ENCODE results near the gene SGMS1. TPM values are rescaled to one million over a fixed set of nuclear protein-coding genes. Genes with fewer than 3 reads are reported as not detected.

The SGMS1 gene
- polyA plus RNA-seq, 1 donor (not counting 4 experiments of a cell fraction or from before 2014, with no cell fraction given), result 18.3 TPM

- no peak overlapping the region for H3K4me3 ChIP-seq (ENCODE audit: control insufficient read depth in 2 of 3, extremely low read depth in 1 of 3, insufficient read depth in 2 of 3, low read depth in 1 of 3, low read length in 3 of 3)
- no peaks in the 10 kb centered on the region for H3K4me1 ChIP-seq (ENCODE audit: control insufficient read depth, extremely low read depth, insufficient read depth, low read length)
- dilution Hi-C loops (cut with MboI; ENCODE audit: extremely low pct_ligation_motif_present, low sequenced_read_pairs), result no loop called here
- no peak for FAIRE-seq
- H3K9me1 ChIP-seq (ENCODE audit: control insufficient read depth, extremely low read depth, insufficient read depth, low read length), result no peaks in the 10 kb centered on the region
- H3K36me3 ChIP-seq (ENCODE audit: control insufficient read depth in 2 of 2, extremely low read depth in 1 of 2, insufficient read depth in 2 of 2, low read length in 2 of 2), result no peaks in the 10 kb centered on the region
- H3K27me3 ChIP-seq (ENCODE audit: control insufficient read depth, extremely low read depth, insufficient read depth, low read length), result no peaks in the 10 kb centered on the region
- TF ChIP-seq EZH2 (IDR thresholded peaks at IDR 0.05; ENCODE audit: low read length), result no peak
- TF ChIP-seq CTCF (optimal IDR thresholded peaks at IDR 0.05 in 1 of 3, IDR thresholded peaks at IDR 0.05 in 1 of 3, conservative IDR thresholded peaks at IDR 0.05 in 1 of 3; ENCODE audit: extremely low read depth in 1 of 3, insufficient read depth in 2 of 3, low read length in 3 of 3), result no peak
- no peaks in the 10 kb centered on the region for H3K9me3 ChIP-seq (ENCODE audit: control insufficient read depth, low read depth, low read length)
- no peak for DNase-seq (ENCODE audit: low read depth, low spot score)
- H3K9ac ChIP-seq (ENCODE audit: control insufficient read depth, extremely low read depth, insufficient read depth, low read length), result no peak overlapping the region
- H3K27ac ChIP-seq (ENCODE audit: control insufficient read depth, insufficient read depth, low read length), result no peak overlapping the region
- H2AFZ ChIP-seq (ENCODE audit: control insufficient read depth, low read length), result no peak overlapping the region
- no peaks in the 10 kb centered on the region for H4K20me1 ChIP-seq (ENCODE audit: control insufficient read depth, extremely low read depth, insufficient read depth, low read length)
- H3K79me2 ChIP-seq (ENCODE audit: control insufficient read depth, insufficient read depth, low read length), result peaks cover 17% of the 10 kb centered on the region
- H3K4me2 ChIP-seq (ENCODE audit: control insufficient read depth, extremely low read depth, insufficient read depth, low read depth, low read length), result no peak overlapping the region
Measured at GRCh38 chr10:50384898-50385297, 238.9 kb downstream of the SGMS1 start.

GRCh38 chr10:50384238-50384637 lies 239.5 kb downstream of the SGMS1 start:
- H3K9me3 ChIP-seq (ENCODE audit: control insufficient read depth, low read depth, low read length), result no peaks in the 10 kb centered on the region
- dilution Hi-C loops (cut with MboI; ENCODE audit: extremely low pct_ligation_motif_present, low sequenced_read_pairs), result no loop called here
- H3K36me3 ChIP-seq (ENCODE audit: control insufficient read depth in 2 of 2, extremely low read depth in 1 of 2, insufficient read depth in 2 of 2, low read length in 2 of 2), result no peaks in the 10 kb centered on the region
- H3K9ac ChIP-seq (ENCODE audit: control insufficient read depth, extremely low read depth, insufficient read depth, low read length), result no peak overlapping the region
- peaks cover 16% of the 10 kb centered on the region for H3K79me2 ChIP-seq (ENCODE audit: control insufficient read depth, insufficient read depth, low read length)
- no peak overlapping the region for H3K4me3 ChIP-seq (ENCODE audit: control insufficient read depth in 2 of 3, extremely low read depth in 1 of 3, insufficient read depth in 2 of 3, low read depth in 1 of 3, low read length in 3 of 3)
- no peak for FAIRE-seq
- H4K20me1 ChIP-seq (ENCODE audit: control insufficient read depth, extremely low read depth, insufficient read depth, low read length), result no peaks in the 10 kb centered on the region
- H3K4me1 ChIP-seq (ENCODE audit: control insufficient read depth, extremely low read depth, insufficient read depth, low read length), result no peaks in the 10 kb centered on the region
- no peaks in the 10 kb centered on the region for H3K9me1 ChIP-seq (ENCODE audit: control insufficient read depth, extremely low read depth, insufficient read depth, low read length)
- H3K27ac ChIP-seq (ENCODE audit: control insufficient read depth, insufficient read depth, low read length), result no peak overlapping the region
- H3K4me2 ChIP-seq (ENCODE audit: control insufficient read depth, extremely low read depth, insufficient read depth, low read depth, low read length), result no peak overlapping the region
- H2AFZ ChIP-seq (ENCODE audit: control insufficient read depth, low read length), result no peak overlapping the region
- TF ChIP-seq EZH2 (IDR thresholded peaks at IDR 0.05; ENCODE audit: low read length), result no peak
- no peaks in the 10 kb centered on the region for H3K27me3 ChIP-seq (ENCODE audit: control insufficient read depth, extremely low read depth, insufficient read depth, low read length)
- DNase-seq (ENCODE audit: low read depth, low spot score), result no peak

GRCh38 chr10:50382576-50383023 lies 241.2 kb downstream of the SGMS1 start:
- Histone ChIP-seq H3K9me1 (ENCODE audit: control insufficient read depth, extremely low read depth, insufficient read depth, low read length) (no peaks in the 10 kb centered on the region), H4K20me1 (ENCODE audit: control insufficient read depth, extremely low read depth, insufficient read depth, low read length) (no peaks in the 10 kb centered on the region), H3K79me2 (ENCODE audit: control insufficient read depth, insufficient read depth, low read length) (peaks cover 14% of the 10 kb centered on the region), H3K9me3 (ENCODE audit: control insufficient read depth, low read depth, low read length) (no peaks in the 10 kb centered on the region), H3K4me2 (ENCODE audit: control insufficient read depth, extremely low read depth, insufficient read depth, low read depth, low read length) (no peak overlapping the region), H3K4me3 (ENCODE audit: control insufficient read depth in 2 of 3, extremely low read depth in 1 of 3, insufficient read depth in 2 of 3, low read depth in 1 of 3, low read length in 3 of 3) (no peak overlapping the region), H3K36me3 (ENCODE audit: control insufficient read depth in 2 of 2, extremely low read depth in 1 of 2, insufficient read depth in 2 of 2, low read length in 2 of 2) (no peaks in the 10 kb centered on the region), H3K4me1 (ENCODE audit: control insufficient read depth, extremely low read depth, insufficient read depth, low read length) (no peaks in the 10 kb centered on the region), H3K9ac (ENCODE audit: control insufficient read depth, extremely low read depth, insufficient read depth, low read length) (no peak overlapping the region), H3K27ac (ENCODE audit: control insufficient read depth, insufficient read depth, low read length) (no peak overlapping the region), H3K27me3 (ENCODE audit: control insufficient read depth, extremely low read depth, insufficient read depth, low read length) (no peaks in the 10 kb centered on the region), H2AFZ (ENCODE audit: control insufficient read depth, low read length) (no peak overlapping the region)
- no peak for DNase-seq (ENCODE audit: low read depth, low spot score)
- FAIRE-seq, result no peak
- dilution Hi-C loops (cut with MboI; ENCODE audit: extremely low pct_ligation_motif_present, low sequenced_read_pairs), result no loop called here
- TF ChIP-seq CTCF (optimal IDR thresholded peaks at IDR 0.05 in 1 of 3, IDR thresholded peaks at IDR 0.05 in 1 of 3, conservative IDR thresholded peaks at IDR 0.05 in 1 of 3; ENCODE audit: extremely low read depth in 1 of 3, insufficient read depth in 2 of 3, low read length in 3 of 3) (no peak), EZH2 (IDR thresholded peaks at IDR 0.05; ENCODE audit: low read length) (no peak)
